Sigmoid colon (tissue), 7 donors: ENCODE results near the gene CDK14. TPM values are rescaled to one million over a fixed set of nuclear protein-coding genes. Genes with fewer than 3 reads are reported as not detected.

Experiments
- DNase-seq: peaks from one replicate; pipeline ENCODE4 v3.0.0-alpha.2; 2019
- H3K27ac ChIP-seq, 4 donors: fragments of 200-600 bp; sonication (generic); one replicate each; pipeline ENCODE4 v1.5.1; 2016 to 2019; ENCODE audit warnings: mild to moderate bottlenecking in 1 of 4
- H3K27me3 ChIP-seq, 3 donors: fragments of 200-600 bp; sonication (generic); one replicate each; pipeline ENCODE4 v1.5.1; 2019; ENCODE audit warnings: mild to moderate bottlenecking in 1 of 3
- H3K36me3 ChIP-seq, 4 donors: fragments of 200-600 bp; sonication (generic); one replicate each; pipeline ENCODE4 v1.5.1; 2016 to 2019
- H3K4me1 ChIP-seq, 4 donors: fragments of 200-600 bp; sonication (generic); one replicate each; pipeline ENCODE4 v1.5.1; 2017 to 2019
- H3K4me3 ChIP-seq, 4 donors: fragments of 200-600 bp; sonication (generic); one replicate each; pipeline ENCODE4 v1.5.1; 2017 to 2019; ENCODE audit warnings: mild to moderate bottlenecking in 2 of 4, moderate library complexity in 1 of 4
- H3K9me3 ChIP-seq, 4 donors: fragments of 200-600 bp in 3 of 4; sonication (generic) in 3 of 4; one replicate each; pipeline versions ENCODE4 v1.5.1 to v1.6.1; 2013 to 2019
- EP300 ChIP-seq, 4 donors: sonication (generic); formaldehyde crosslinking; IDR thresholded peaks; one replicate each; pipeline ENCODE4 v1.6.1; 2017; ENCODE audit warnings: antibody characterized with exemption in 4 of 4
- POLR2A ChIP-seq, 2 donors: fragments of 450-650 bp; IDR thresholded peaks; one replicate each; pipeline ENCODE4 v1.6.1; 2016; ENCODE audit warnings: antibody characterized with exemption in 2 of 2, mild to moderate bottlenecking in 2 of 2, moderate library complexity in 2 of 2
- POLR2AphosphoS5 ChIP-seq, 4 donors: sonication (generic); formaldehyde crosslinking; IDR thresholded peaks; one replicate each; pipeline ENCODE4 v1.6.1; 2017; ENCODE audit warnings: antibody characterized with exemption in 4 of 4
- WGBS, 2 donors: extraction: QIAGEN DNeasy Blood & Tissue Kit; methylation state at CpG; one replicate each; pipeline ENCODE4 v1.1.7; 2013; 5-methylcytosine and 5-hydroxymethylcytosine counted together
- intact Hi-C: fragments of 100-400 bp; cut with DNase I; formaldehyde crosslinking; loops from one replicate; pipeline ENCODE4 v1.15.1; 2023
- polyA plus RNA-seq, 3 donors: library from polyadenylated mRNA; stranded (reverse); fragments of 200-250 nt; gene quantifications; one replicate each; pipeline ENCODE4 v1.2.3, GENCODE V29; 2013
- total RNA-seq, 4 donors: library from RNA; depleted of rRNA; stranded (reverse); fragments of >200 nt; gene quantifications; one replicate each; pipeline ENCODE4 v1.1.0, GENCODE V29; 2016
- TF ChIP-seq, protein P1 (sequence below), 4 experiments: fragments of 450-650 bp in 3 of 4; fragments of 200-600 bp in 1 of 4; IDR thresholded peaks; one replicate each; pipeline ENCODE4 v1.5.1; 2016 to 2019; ENCODE audit warnings: antibody characterized with exemption in 4 of 4, mild to moderate bottlenecking in 3 of 4, moderate library complexity in 2 of 4
- donor health status: healthy with polysubstance abuse.
- donor health status: Bipolar disorder and iron deficiency.
- donor health status: healthy.

Gene CDK14
- total and polyA plus RNA-seq, 7 donors, result 0.92 to 19.3 (median 11.1) TPM

- Histone ChIP-seq H3K27me3 (no peaks in the 10 kb centered on the region), H3K36me3 (no peaks in the 10 kb centered on the region), H3K27ac (peak overlapping the region in 2 of 4 donors; percentile 16 to 30), H3K4me1 (peaks cover 0 to 36% (median 17%) of the 10 kb centered on the region in 4 donors), H3K4me3 (peak overlapping the region in 2 of 4 donors; percentile 4 to 6), H3K9me3 (no peaks in the 10 kb centered on the region)
- intact Hi-C loops, result no loop called here
- WGBS, 2 donors, result 43% methylated on average over 11 of the region's 11 CpGs
- DNase-seq, result no peak
- TF ChIP-seq POLR2A (IDR thresholded peaks at IDR 0.05) (no peak), POLR2AphosphoS5 (IDR thresholded peaks at IDR 0.05) (no peak), EP300 (IDR thresholded peaks at IDR 0.05) (no peak)
- TF ChIP-seq, protein P1, sequence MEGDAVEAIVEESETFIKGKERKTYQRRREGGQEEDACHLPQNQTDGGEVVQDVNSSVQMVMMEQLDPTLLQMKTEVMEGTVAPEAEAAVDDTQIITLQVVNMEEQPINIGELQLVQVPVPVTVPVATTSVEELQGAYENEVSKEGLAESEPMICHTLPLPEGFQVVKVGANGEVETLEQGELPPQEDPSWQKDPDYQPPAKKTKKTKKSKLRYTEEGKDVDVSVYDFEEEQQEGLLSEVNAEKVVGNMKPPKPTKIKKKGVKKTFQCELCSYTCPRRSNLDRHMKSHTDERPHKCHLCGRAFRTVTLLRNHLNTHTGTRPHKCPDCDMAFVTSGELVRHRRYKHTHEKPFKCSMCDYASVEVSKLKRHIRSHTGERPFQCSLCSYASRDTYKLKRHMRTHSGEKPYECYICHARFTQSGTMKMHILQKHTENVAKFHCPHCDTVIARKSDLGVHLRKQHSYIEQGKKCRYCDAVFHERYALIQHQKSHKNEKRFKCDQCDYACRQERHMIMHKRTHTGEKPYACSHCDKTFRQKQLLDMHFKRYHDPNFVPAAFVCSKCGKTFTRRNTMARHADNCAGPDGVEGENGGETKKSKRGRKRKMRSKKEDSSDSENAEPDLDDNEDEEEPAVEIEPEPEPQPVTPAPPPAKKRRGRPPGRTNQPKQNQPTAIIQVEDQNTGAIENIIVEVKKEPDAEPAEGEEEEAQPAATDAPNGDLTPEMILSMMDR (IDR thresholded peaks at IDR 0.05), result no peak
These were observed 113.7 kb downstream of the CDK14 start for GRCh38 chr7:90709501-90710465.

GRCh38 chr7:90710466-90710850 is 114.3 kb downstream of the CDK14 start:
- DNase-seq, result no peak
- TF ChIP-seq POLR2A (IDR thresholded peaks at IDR 0.05) (no peak), EP300 (IDR thresholded peaks at IDR 0.05) (no peak), POLR2AphosphoS5 (IDR thresholded peaks at IDR 0.05) (no peak)
- TF ChIP-seq, protein P1 (IDR thresholded peaks at IDR 0.05), result no peak
- no peaks in the 10 kb centered on the region for H3K27me3 ChIP-seq
- intact Hi-C loops, result no loop called here
- H3K27ac ChIP-seq, result peak overlapping the region in 2 of 4 donors; percentile 16 to 30
- H3K4me1 ChIP-seq, result peaks cover 0 to 43% (median 20%) of the 10 kb centered on the region in 4 donors
- H3K36me3 ChIP-seq, result no peaks in the 10 kb centered on the region
- no peak overlapping the region for H3K4me3 ChIP-seq
- H3K9me3 ChIP-seq, result no peaks in the 10 kb centered on the region
- WGBS, 2 donors, result 21 to 59% methylated on average over 4 of the region's 4 CpGs

DNA sequence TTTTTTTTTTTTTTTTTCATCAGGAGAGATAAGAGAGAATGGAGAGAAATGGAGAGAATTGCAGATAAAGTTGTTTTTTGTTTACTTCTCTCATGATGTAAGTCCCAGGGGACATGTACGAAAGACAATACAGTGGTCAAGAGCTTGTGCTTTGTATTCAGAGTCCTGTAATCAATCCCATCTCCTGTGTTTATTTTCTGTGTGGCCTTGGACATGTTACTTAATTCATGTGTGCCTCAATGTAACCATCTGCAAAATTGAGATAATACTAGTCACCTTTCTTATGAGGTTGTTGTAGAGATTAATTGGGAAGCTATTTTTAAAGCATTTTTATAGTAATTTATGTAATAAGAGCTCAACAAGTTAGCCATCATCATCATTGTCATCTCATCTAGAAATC is 117.5 kb downstream of the CDK14 start:
- peaks cover 0 to 46% (median 22%) of the 10 kb centered on the region in 4 donors for H3K4me1 ChIP-seq
- no peaks in the 10 kb centered on the region for H3K9me3 ChIP-seq
- WGBS, 2 donors, result 93 to 95% methylated on average over 1 of the region's 1 CpG
- no peak overlapping the region for H3K4me3 ChIP-seq
- H3K36me3 ChIP-seq, result no peaks in the 10 kb centered on the region
- no peaks in the 10 kb centered on the region for H3K27me3 ChIP-seq
- intact Hi-C loops, result no loop called here
- TF ChIP-seq POLR2AphosphoS5 (IDR thresholded peaks at IDR 0.05) (no peak), EP300 (IDR thresholded peaks at IDR 0.05) (no peak), POLR2A (IDR thresholded peaks at IDR 0.05) (no peak)
- TF ChIP-seq, protein P1 (IDR thresholded peaks at IDR 0.05), result no peak
- no peak overlapping the region for H3K27ac ChIP-seq
- no peak for DNase-seq

- Histone ChIP-seq H3K4me3 (peak overlapping the region in 1 of 4 donors; percentile 1), H3K9me3 (no peaks in the 10 kb centered on the region), H3K4me1 (peaks cover 0 to 33% (median 12%) of the 10 kb centered on the region in 4 donors), H3K27ac (no peak overlapping the region), H3K36me3 (no peaks in the 10 kb centered on the region), H3K27me3 (no peaks in the 10 kb centered on the region)
- TF ChIP-seq, protein P1 (IDR thresholded peaks at IDR 0.05), result no peak
- TF ChIP-seq POLR2AphosphoS5 (IDR thresholded peaks at IDR 0.05) (peak in 2 of 4 donors; percentile 80 to 84), EP300 (IDR thresholded peaks at IDR 0.05) (no peak)
- intact Hi-C loops, result no loop called here
- 78 to 86% methylated on average over 2 of the region's 2 CpGs for WGBS, 2 donors
- DNase-seq, result no peak
These were observed 118.9 kb downstream of the CDK14 start for GRCh38 chr7:90715067-90715466.
